T47D (cell line): ENCODE measurements around the gene MRI1.
"Not testable (repeated sequence)": the region's sequence is repeated elsewhere in the genome, so short reads cannot be mapped to it uniquely, and the experiment has no call there.

Experiments used
- DNase-seq, 2 experiments: peaks; one replicate each; pipeline versions ENCODE4 v3.0.0 to v3.0.0-alpha.2; 2011 to 2012; ENCODE audit warnings: low read depth in 1 of 2, low spot score in 1 of 2
- JUND ChIP-seq: IDR thresholded peaks from 2 replicates; pipeline ENCODE4 v1.6.1; 2012; ENCODE audit warnings: low read depth
- in situ Hi-C: cut with HindIII; loops from 2 replicates; pipeline ENCODE4 v1.10.0; 2016; ENCODE audit warnings: low sequenced_read_pairs, low pct_unique_long_range_greater_than_20kb

MRI1 gene

DNA sequence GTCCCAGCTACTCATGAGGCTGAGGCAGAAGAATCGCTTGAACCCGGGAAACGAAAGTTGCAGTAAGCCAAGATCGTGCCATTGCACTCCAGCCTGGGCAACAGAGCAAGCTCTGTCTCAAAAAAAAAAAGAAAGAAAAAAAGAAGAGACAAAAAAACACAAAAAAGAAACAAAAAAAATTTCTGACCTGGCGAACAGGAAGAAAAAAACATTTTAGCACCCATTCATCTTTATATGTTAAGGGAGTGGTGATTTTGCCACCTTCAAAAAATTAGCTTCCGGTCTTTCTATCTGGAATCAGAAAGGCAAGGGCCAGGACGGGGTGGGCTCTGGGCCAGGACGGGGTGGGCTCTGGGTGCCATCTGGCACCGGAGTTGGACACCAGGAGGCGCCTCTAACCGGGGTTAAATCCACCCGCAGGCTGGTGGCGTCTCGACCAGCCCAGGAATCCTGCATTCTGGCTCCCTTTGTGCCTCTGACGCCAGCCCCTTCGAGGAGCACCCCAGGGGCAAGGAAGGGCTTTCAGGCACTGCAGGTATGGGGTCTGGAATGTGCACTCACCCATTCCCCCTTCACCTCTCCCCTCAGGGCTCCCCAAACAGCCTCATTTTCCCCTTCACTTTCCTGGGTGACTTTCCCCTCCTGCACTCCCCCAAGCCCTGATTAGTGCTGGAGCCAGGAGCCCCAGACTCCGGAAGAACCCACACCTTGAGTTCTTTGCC lies 20.6 kb downstream of the MRI1 start:
- in situ Hi-C loops: no loop called here
- TF ChIP-seq JUND: no peak
- DNase-seq: peak in 1 of 2 experiments; percentile 67

- DNase-seq: no peak
- TF ChIP-seq JUND: no peak
- in situ Hi-C loops: no loop called here
Measured at GRCh38 chr19:13788991-13789390, 24.7 kb downstream of the MRI1 start.

DNA sequence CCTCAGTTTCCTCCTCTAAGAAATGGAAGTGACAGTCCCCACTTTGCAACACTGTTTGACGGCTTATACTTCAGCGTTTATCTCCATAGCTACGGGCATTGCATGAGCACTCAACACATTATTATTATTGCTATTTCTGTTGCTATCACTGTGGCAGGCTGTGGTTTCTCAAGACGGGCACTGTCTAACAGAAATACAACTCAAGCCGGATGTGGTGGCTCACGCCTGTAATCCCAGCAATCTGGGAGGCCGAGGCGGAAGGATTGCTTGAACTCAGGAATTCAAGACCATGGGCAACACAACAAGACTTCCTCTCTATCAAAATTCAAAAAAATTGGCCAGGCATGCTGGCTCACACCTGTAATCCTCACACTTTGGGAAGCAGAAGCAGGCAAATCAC lies 26.0 kb downstream of the MRI1 start:
- DNase-seq: no peak
- no peak for TF ChIP-seq JUND
- in situ Hi-C loops: no loop called here

DNA sequence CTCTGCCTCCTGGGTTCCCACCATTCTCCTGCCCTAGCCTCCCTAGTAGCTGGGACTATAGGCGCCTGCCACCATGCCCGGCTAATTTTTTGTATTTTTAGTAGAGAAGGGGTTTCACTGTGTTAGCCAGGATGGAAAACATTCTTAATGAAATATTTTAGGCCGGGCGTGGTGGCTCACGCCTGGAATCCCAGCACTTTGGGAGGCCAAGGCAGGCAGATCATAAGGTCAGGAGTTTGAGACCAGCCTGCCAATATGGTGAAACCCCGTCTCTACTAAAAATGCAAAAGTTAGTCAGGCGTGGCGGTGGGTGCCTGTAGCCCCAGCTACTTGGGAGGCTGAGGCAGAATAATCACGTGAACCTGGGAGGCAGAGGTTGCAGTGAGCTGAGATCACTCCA lies 29.0 kb downstream of the MRI1 start:
- in situ Hi-C loops, DNase-seq: not testable (repeated sequence)

- in situ Hi-C loops: no loop called here
- DNase-seq: no peak
- TF ChIP-seq JUND: no peak
Measured at GRCh38 chr19:13794398-13794756, 30.1 kb downstream of the MRI1 start.

- no peak for TF ChIP-seq JUND
- in situ Hi-C loops: no loop called here
- DNase-seq: peak; percentile 97 to 99
Measured at GRCh38 chr19:13794757-13795589, 30.7 kb downstream of the MRI1 start, which contains the start of gene ZSWIM4. TSS of gene ZSWIM4 (plus strand) at chr19:13795443. CDS start at chr19:13795649, 206 bp downstream.

DNA sequence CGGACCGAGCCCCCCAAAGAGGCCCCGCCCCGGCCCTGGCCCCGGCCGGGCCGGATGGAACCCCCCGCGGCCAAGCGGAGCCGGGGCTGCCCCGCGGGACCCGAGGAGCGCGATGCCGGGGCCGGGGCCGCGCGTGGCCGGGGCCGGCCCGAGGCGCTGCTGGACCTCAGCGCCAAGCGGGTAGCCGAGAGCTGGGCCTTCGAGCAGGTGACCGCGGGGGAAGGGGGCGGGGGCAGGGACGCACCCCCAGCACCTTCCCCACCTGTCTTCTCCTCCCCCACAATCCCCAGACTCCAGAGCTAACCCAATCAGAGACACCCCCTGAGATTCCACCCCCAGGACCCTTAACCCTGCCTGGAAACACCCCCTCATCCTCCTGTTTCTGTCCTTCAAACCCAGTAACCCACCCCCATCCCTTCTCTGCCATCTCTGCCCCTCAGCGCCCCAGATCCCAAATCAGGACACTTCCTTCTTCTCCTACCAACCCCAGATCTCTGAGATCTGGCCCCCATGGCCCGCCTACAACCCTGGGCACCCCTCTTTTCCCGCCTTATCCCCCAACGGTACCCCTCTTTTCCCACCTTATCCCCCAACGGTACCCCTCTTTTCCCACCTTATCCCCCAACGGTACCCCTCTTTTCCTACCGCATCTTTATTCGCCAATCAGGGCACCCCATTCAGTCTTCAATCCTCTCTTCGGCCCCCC lies 31.4 kb downstream of the MRI1 start:
- no peak for TF ChIP-seq JUND
- in situ Hi-C loops: no loop called here
- DNase-seq: no peak

GRCh38 chr19:13796301-13797057 lies 32.2 kb downstream of the MRI1 start:
- in situ Hi-C loops: no loop called here
- TF ChIP-seq JUND: no peak
- DNase-seq: peak in 1 of 2 experiments; percentile 28

- in situ Hi-C loops: no loop called here
- TF ChIP-seq JUND: no peak
- no peak for DNase-seq
Measured at GRCh38 chr19:13797058-13797440, 32.7 kb downstream of the MRI1 start.

GRCh38 chr19:13797870-13798269 lies 33.5 kb downstream of the MRI1 start:
- TF ChIP-seq JUND: no peak
- in situ Hi-C loops: no loop called here
- DNase-seq: peak in 1 of 2 experiments; percentile 49

- TF ChIP-seq JUND: no peak
- in situ Hi-C loops: no loop called here
- DNase-seq: no peak
Measured at GRCh38 chr19:13799669-13800068, 35.3 kb downstream of the MRI1 start.

GRCh38 chr19:13803038-13803437 lies 38.7 kb downstream of the MRI1 start:
- in situ Hi-C loops: no loop called here
- TF ChIP-seq JUND: no peak
- DNase-seq: peak; percentile 55 to 79
